CD8-positive, alpha-beta memory T cell (primary cell): ENCODE measurements around the gene DBNDD1. TPM values are rescaled to one million over a fixed set of nuclear protein-coding genes. Genes with fewer than 3 reads are reported as not detected.
"Not testable (repeated sequence)": the region's sequence is repeated elsewhere in the genome, so short reads cannot be mapped to it uniquely, and the experiment has no call there.

ENCODE experiments used
- CTCF ChIA-PET: fragments of 350-600 bp; sonication (Branson Sonifier 250); formaldehyde crosslinking; loops from one replicate; lab custom pipeline; 2021; ENCODE audit warnings: antibody characterized with exemption; lab: Charles Lee
- POLR2A ChIA-PET: fragments of 350-600 bp; sonication (Branson Sonifier 250); formaldehyde crosslinking; loops from one replicate; lab custom pipeline; 2021; ENCODE audit warnings: antibody characterized with exemption; lab: Charles Lee
- DNase-seq, 5 donors: peaks; one replicate each; pipeline versions ENCODE4 v3.0.0 to v3.0.0-alpha.2; 2020 to 2022; ENCODE audit warnings: mixed read lengths in 1 of 5
- H3K27ac ChIP-seq: one replicate; pipeline ENCODE4 v1.7.0; 2013; ENCODE audit warnings: low read depth, mild to moderate bottlenecking, low read length, moderate library complexity
- H3K27me3 ChIP-seq: 2 replicates; pipeline ENCODE4 v1.7.0; 2013; ENCODE audit warnings: low read length, mild to moderate bottlenecking; ENCODE audit not compliant: insufficient read depth, poor library complexity, severe bottlenecking
- H3K36me3 ChIP-seq: 2 replicates; pipeline ENCODE4 v1.7.0; 2013; ENCODE audit warnings: mild to moderate bottlenecking, low read length, moderate library complexity; ENCODE audit not compliant: insufficient read depth
- H3K4me1 ChIP-seq: 2 replicates; pipeline ENCODE4 v1.7.0; 2013; ENCODE audit warnings: mild to moderate bottlenecking, low read length, moderate library complexity; ENCODE audit not compliant: insufficient read depth
- H3K4me3 ChIP-seq: 2 replicates; pipeline ENCODE4 v1.7.0; 2013; ENCODE audit warnings: mild to moderate bottlenecking, low read length
- H3K9me3 ChIP-seq: 2 replicates; pipeline ENCODE4 v1.7.0; 2013; ENCODE audit warnings: mild to moderate bottlenecking, low read length
- H3K27ac Mint-ChIP-seq, 8 donors: one replicate each; pipeline ENCODE4 v1.8.0; 2020 to 2021; ENCODE audit warnings: mixed read lengths in 8 of 8, mild to moderate bottlenecking in 6 of 8, inconsistent platforms in 3 of 8, moderate library complexity in 3 of 8
- H3K27me3 Mint-ChIP-seq, 2 donors: one replicate each; pipeline ENCODE4 v1.8.0; 2020 to 2021; ENCODE audit warnings: mixed read lengths in 2 of 2, mild to moderate bottlenecking in 1 of 2, moderate library complexity in 1 of 2
- H3K36me3 Mint-ChIP-seq, 3 donors: one replicate each; pipeline ENCODE4 v1.8.0; 2020 to 2021; ENCODE audit warnings: mixed read lengths in 3 of 3, inconsistent platforms in 1 of 3, mild to moderate bottlenecking in 1 of 3
- H3K4me1 Mint-ChIP-seq, 3 donors: one replicate each; pipeline ENCODE4 v1.8.0; 2020 to 2021; ENCODE audit warnings: mixed read lengths in 3 of 3, inconsistent platforms in 1 of 3, mild to moderate bottlenecking in 1 of 3
- H3K4me3 Mint-ChIP-seq, 7 donors: one replicate each; pipeline ENCODE4 v1.8.0; 2020 to 2021; ENCODE audit warnings: mixed read lengths in 7 of 7, mild to moderate bottlenecking in 6 of 7, moderate library complexity in 4 of 7, inconsistent platforms in 2 of 7
- H3K9me3 Mint-ChIP-seq, 5 donors: one replicate each; pipeline ENCODE4 v1.8.0; 2020 to 2022; ENCODE audit warnings: mixed read lengths in 5 of 5, mild to moderate bottlenecking in 3 of 5, moderate library complexity in 2 of 5, inconsistent platforms in 1 of 5
- polyA plus RNA-seq: library from polyadenylated mRNA; unstranded; fragments of 300-500 nt; fragmentation: Illumina TruSeq; gene quantifications from one replicate; pipeline ENCODE4 v1.2.3, GENCODE V29; 2021
- total RNA-seq, 2 experiments: library from RNA; stranded (reverse); gene quantifications; one replicate each; pipeline ENCODE4 v1.2.3, GENCODE V29; 2021

The DBNDD1 gene
- total and polyA plus RNA-seq, 3 experiments from 2014 or later = 0.13 to 0.94 (median 0.18) TPM

DNA sequence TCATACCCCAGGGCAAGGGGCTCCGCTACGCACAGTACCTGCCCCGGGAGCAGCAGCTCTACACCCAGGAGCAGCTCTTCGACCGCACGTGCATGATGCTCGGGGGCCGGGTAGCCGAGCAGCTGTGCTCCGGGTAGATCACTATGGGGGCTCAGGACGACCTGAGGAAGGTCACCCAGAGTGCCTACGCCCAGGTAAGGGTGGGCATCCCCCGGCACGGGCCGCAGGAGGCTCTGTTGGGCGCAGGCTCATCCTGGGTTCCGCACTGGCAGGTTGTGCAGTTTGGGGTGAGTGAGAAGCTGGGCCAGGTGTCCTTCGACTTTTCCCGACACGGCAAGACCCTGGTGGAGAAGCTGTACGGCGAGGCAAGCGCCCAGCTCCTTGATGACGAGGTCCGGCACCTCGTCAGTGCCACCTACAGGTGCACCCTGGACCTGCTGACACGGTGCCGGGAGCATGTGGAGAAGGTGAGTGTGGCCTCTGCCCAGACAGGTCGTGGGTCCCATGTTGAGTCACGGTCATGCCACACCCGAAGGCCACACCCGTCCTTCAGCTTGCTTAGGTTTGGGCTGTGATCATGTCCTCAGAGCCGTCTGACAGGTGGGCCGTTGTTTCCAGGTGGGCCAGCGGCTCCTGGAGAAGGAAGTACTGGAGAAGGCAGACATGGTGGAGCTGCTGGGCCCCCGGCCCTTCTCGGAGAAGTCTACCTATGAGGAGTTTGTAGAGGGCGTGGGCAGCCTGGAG is 19.3 kb downstream of the DBNDD1 start:
- H3K4me3 Mint-ChIP-seq = no peak overlapping the region
- H3K9me3 ChIP-seq = no peaks in the 10 kb centered on the region
- no peak overlapping the region for H3K4me3 ChIP-seq
- DNase-seq = no peak
- H3K4me1 Mint-ChIP-seq = peaks cover 0 to 9% (median 0%) of the 10 kb centered on the region in 3 donors
- no peaks in the 10 kb centered on the region for H3K27me3 ChIP-seq
- H3K27me3 Mint-ChIP-seq = peaks cover 0 to 11% of the 10 kb centered on the region in 2 donors
- H3K4me1 ChIP-seq = no peaks in the 10 kb centered on the region
- peaks cover 8% of the 10 kb centered on the region for H3K36me3 ChIP-seq
- no peak overlapping the region for H3K27ac Mint-ChIP-seq
- ChIA-PET POLR2A (interaction anchor here (1.1 kb wide), 1 partner anchor 9 kb away, joined by 3 read pairs; no protein-coding TSS in a partner anchor), CTCF (no interaction called here)
- H3K9me3 Mint-ChIP-seq = peaks cover 0 to 5% (median 0%) of the 10 kb centered on the region in 5 donors
- peaks cover 5 to 31% (median 11%) of the 10 kb centered on the region in 3 donors for H3K36me3 Mint-ChIP-seq
- no peak overlapping the region for H3K27ac ChIP-seq

DNA sequence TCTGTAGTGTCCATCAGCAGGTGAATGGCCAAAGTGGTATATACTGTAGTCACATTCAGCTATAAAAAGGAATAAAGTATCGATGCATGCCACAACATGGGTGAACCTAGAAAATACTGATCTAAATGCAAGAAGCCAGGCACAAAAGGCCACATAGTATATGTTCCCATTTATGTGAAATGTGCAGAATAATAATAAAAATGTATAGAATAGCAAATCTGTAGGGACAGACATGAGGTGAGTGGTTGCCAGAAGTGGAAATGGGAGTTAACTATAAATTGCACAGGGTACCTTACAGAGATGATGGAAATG is 23.1 kb downstream of the DBNDD1 start:
- Mint-ChIP-seq H3K4me1 (peaks cover 0 to 13% (median 0%) of the 10 kb centered on the region in 3 donors), H3K36me3 (peaks cover 12 to 67% (median 24%) of the 10 kb centered on the region in 3 donors), H3K27ac (peak overlapping the region in 7 of 8 donors; percentile 60 to 91 (median 83)), H3K27me3 (peaks cover 0 to 15% of the 10 kb centered on the region in 2 donors), H3K4me3 (peak overlapping the region in 3 of 7 donors; percentile 47 to 60 (median 50)), H3K9me3 (peaks cover 0 to 5% (median 0%) of the 10 kb centered on the region in 5 donors)
- Histone ChIP-seq H3K9me3 (no peaks in the 10 kb centered on the region), H3K4me1 (no peaks in the 10 kb centered on the region), H3K27ac (peak overlapping the region; percentile 49), H3K36me3 (peaks cover 27% of the 10 kb centered on the region), H3K27me3 (no peaks in the 10 kb centered on the region), H3K4me3 (no peak overlapping the region)
- ChIA-PET POLR2A (no interaction called here), CTCF (no interaction called here)
- no peak for DNase-seq

DNA sequence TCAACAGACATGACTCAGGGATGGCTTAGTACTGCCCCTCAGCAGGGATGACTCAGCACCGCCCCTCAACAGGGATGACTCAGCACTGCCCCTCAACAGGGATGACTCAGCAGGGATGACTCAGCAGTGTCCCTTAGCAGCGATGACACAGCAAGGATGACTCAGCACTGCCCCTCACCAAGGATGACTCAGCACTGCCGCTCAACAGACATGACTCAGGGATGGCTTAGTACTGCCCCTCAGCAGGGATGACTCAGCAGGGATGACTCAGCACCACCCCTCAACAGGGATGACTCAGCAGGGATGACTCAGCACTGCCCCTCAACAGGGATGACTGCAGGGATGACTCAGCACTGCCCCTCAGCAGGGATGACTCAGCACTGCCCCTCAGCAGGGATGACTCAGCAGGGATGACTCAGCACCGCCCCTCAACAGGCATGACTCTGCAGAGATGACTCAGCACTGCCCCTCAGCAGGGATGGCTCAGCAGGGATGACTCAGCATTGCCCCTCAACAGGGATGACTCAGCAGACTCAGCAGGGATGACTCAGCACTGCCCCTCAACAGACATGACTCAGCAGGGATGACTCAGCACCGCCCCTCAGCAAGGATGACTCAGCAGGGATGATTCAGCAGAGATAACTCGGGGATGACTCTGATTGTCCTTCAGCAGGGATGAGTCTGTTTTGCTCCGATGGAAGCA is 23.6 kb downstream of the DBNDD1 start:
- H3K36me3 ChIP-seq = peaks cover 27% of the 10 kb centered on the region
- peak overlapping the region in 5 of 7 donors; percentile 27 to 60 (median 47) for H3K4me3 Mint-ChIP-seq
- H3K9me3 Mint-ChIP-seq, CTCF ChIA-PET, H3K9me3 ChIP-seq, H3K4me3 ChIP-seq, POLR2A ChIA-PET, H3K4me1 ChIP-seq, H3K27me3 ChIP-seq: not testable (repeated sequence)
- peaks cover 0 to 15% of the 10 kb centered on the region in 2 donors for H3K27me3 Mint-ChIP-seq
- peak overlapping the region in 7 of 8 donors; percentile 60 to 90 (median 83) for H3K27ac Mint-ChIP-seq
- H3K4me1 Mint-ChIP-seq = peaks cover 0 to 13% (median 0%) of the 10 kb centered on the region in 3 donors
- DNase-seq = peak in 4 of 5 donors; percentile 13 to 86 (median 38)
- peaks cover 12 to 72% (median 25%) of the 10 kb centered on the region in 3 donors for H3K36me3 Mint-ChIP-seq
- H3K27ac ChIP-seq = peak overlapping the region; percentile 49

DNA sequence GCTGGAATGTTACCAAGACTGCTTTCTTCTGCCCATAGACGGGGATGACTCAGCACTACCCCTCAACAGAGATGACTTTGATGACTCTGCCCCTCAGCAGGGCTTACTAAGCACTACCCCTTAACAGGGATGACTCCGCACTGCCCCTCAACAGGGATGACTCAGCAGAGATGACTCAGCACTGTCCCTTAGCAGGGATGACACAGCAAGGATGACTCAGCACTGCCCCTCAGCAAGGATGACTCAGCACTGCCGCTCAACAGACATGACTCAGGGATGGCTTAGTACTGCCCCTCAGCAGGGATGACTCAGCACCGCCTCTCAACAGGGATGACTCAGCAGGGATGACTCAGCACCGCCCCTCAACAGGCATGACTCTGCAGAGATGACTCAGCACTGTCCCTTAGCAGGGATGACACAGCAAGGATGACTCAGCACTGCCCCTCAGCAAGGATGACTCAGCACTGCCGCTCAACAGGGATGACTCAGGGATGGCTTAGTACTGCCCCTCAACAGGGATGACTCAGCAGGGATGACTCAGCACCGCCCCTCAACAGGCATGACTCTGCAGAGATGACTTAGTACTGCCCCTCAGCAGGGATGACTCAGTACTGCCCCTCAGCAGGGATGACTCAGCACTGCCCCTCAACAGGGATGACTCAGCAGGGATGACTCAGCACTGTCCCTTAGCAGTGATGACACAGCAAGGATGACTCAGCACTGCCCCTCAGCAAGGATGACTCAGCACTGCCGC is 24.4 kb downstream of the DBNDD1 start:
- H3K36me3 ChIP-seq = peaks cover 27% of the 10 kb centered on the region
- DNase-seq = peak in 4 of 5 donors; percentile 28 to 83 (median 42)
- H3K4me1 ChIP-seq, H3K27me3 ChIP-seq, H3K9me3 Mint-ChIP-seq, POLR2A ChIA-PET, H3K9me3 ChIP-seq, H3K4me3 ChIP-seq, CTCF ChIA-PET: not testable (repeated sequence)
- Mint-ChIP-seq H3K27me3 (peaks cover 0 to 15% of the 10 kb centered on the region in 2 donors), H3K36me3 (peaks cover 12 to 73% (median 25%) of the 10 kb centered on the region in 3 donors), H3K4me3 (peak overlapping the region in 4 of 7 donors; percentile 41 to 60 (median 48)), H3K4me1 (peaks cover 0 to 13% (median 0%) of the 10 kb centered on the region in 3 donors), H3K27ac (peak overlapping the region; percentile 42 to 90 (median 67))
- H3K27ac ChIP-seq = peak overlapping the region; percentile 49

DNA sequence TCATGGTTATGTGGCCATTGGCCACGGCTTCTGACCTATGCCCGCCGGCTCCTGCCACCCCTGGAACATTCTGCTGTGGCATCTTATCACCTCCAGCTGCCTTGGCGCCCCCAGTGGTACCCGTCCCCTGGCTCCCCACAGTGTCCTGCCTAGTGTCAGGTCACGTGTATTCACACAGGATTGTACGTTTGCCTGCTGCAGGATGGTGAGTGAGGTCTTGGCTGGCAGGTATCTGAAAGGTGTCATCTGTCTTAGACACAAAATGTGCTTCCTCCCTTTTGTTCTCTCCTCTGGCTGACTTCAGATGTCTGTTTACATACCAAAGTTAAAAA is 24.9 kb downstream of the DBNDD1 start:
- Mint-ChIP-seq H3K9me3 (peaks cover 0 to 5% (median 0%) of the 10 kb centered on the region in 5 donors), H3K27ac (peak overlapping the region; percentile 32 to 90 (median 67)), H3K36me3 (peaks cover 12 to 73% (median 25%) of the 10 kb centered on the region in 3 donors), H3K4me1 (peaks cover 0 to 13% (median 0%) of the 10 kb centered on the region in 3 donors), H3K27me3 (peaks cover 0 to 15% of the 10 kb centered on the region in 2 donors), H3K4me3 (peak overlapping the region in 2 of 7 donors; percentile 34 to 60)
- Histone ChIP-seq H3K4me1 (no peaks in the 10 kb centered on the region), H3K9me3 (no peaks in the 10 kb centered on the region), H3K27ac (peak overlapping the region; percentile 49), H3K36me3 (peaks cover 27% of the 10 kb centered on the region), H3K4me3 (no peak overlapping the region), H3K27me3 (no peaks in the 10 kb centered on the region)
- ChIA-PET POLR2A (no interaction called here), CTCF (no interaction called here)
- no peak for DNase-seq

DNA sequence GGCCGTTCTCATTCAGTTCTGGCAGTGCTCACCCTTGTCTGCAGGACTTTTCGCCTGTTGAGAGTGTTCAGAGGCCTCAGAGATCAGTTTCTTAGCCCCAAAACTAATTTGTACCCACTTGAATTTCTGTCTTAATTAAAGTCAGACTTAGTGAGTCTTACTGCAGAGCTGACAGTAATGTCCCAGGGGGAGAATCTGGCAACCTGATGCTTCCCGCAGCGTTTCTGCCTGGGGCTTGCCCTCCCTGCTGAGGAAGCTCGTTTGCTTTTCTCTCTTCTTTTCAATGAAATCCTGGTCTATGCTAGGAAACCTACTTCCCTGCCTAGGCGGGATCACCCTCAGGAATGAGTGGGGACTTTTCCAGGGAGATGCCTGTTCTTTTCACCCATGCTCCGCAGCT is 25.3 kb downstream of the DBNDD1 start:
- H3K27ac ChIP-seq = peak overlapping the region; percentile 49
- no peak for DNase-seq
- Mint-ChIP-seq H3K27me3 (peaks cover 0 to 15% of the 10 kb centered on the region in 2 donors), H3K4me3 (no peak overlapping the region), H3K4me1 (peaks cover 0 to 13% (median 0%) of the 10 kb centered on the region in 3 donors), H3K36me3 (peaks cover 12 to 76% (median 25%) of the 10 kb centered on the region in 3 donors), H3K9me3 (peaks cover 0 to 5% (median 0%) of the 10 kb centered on the region in 5 donors), H3K27ac (peak overlapping the region in 4 of 8 donors; percentile 32 to 86 (median 58))
- ChIA-PET CTCF (no interaction called here), POLR2A (no interaction called here)
- peaks cover 27% of the 10 kb centered on the region for H3K36me3 ChIP-seq
- H3K9me3 ChIP-seq = no peaks in the 10 kb centered on the region
- no peaks in the 10 kb centered on the region for H3K27me3 ChIP-seq
- no peak overlapping the region for H3K4me3 ChIP-seq
- H3K4me1 ChIP-seq = no peaks in the 10 kb centered on the region

DNA sequence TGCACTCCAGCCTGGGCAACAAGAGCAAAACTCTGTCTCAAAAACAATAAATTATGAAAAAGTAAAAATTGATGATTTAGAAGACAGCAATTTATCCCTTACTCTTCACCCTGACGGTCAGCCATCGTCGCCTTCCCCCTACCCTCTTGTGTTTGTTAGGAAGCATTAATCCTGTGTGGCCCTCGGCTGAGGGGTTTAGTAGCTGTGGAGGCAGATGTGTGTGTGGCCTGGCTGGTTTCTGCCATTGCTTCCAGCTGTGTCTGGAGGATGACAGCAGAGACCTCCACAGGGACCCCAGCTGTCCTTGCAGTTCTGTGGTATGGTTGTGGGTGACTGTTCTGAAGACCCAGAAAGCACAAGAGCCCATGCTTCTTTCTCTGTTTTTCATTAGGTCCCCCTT is 25.9 kb downstream of the DBNDD1 start:
- Mint-ChIP-seq H3K9me3 (peaks cover 0 to 5% (median 0%) of the 10 kb centered on the region in 5 donors), H3K27me3 (peaks cover 0 to 15% of the 10 kb centered on the region in 2 donors), H3K27ac (peak overlapping the region in 1 of 8 donors; percentile 22), H3K4me3 (no peak overlapping the region), H3K4me1 (peaks cover 0 to 13% (median 0%) of the 10 kb centered on the region in 3 donors), H3K36me3 (peaks cover 12 to 77% (median 27%) of the 10 kb centered on the region in 3 donors)
- ChIA-PET POLR2A (no interaction called here), CTCF (no interaction called here)
- Histone ChIP-seq H3K36me3 (peaks cover 27% of the 10 kb centered on the region), H3K27me3 (no peaks in the 10 kb centered on the region), H3K9me3 (no peaks in the 10 kb centered on the region), H3K4me3 (no peak overlapping the region), H3K27ac (no peak overlapping the region), H3K4me1 (no peaks in the 10 kb centered on the region)
- DNase-seq = no peak
